Neutrophil (primary cell): ENCODE results near the gene GSTO2.
"Not testable (repeated sequence)": the region's sequence is repeated elsewhere in the genome, so short reads cannot be mapped to it uniquely, and the experiment has no call there.

ENCODE experiments used
- H3K27ac ChIP-seq: fragments of 200-600 bp; sonication (generic); 2 replicates; pipeline ENCODE4 v1.5.1; 2016; ENCODE audit warnings: mild to moderate bottlenecking, moderate library complexity
- H3K27me3 ChIP-seq: fragments of 200-600 bp; sonication (generic); 2 replicates; pipeline ENCODE4 v1.6.0; 2016; ENCODE audit warnings: mild to moderate bottlenecking
- H3K36me3 ChIP-seq: fragments of 200-600 bp; sonication (generic); 2 replicates; pipeline ENCODE4 v1.5.1; 2017
- H3K4me1 ChIP-seq, 2 experiments: fragments of 200-600 bp in 1 of 2; sonication (generic) in 1 of 2; 1 replicate in 1 of 2; 2 replicates in 1 of 2; pipeline versions ENCODE4 v1.5.1 to v1.6.1; 2013 to 2016; ENCODE audit warnings: low read depth in 1 of 2, low read length in 1 of 2, mild to moderate bottlenecking in 1 of 2, moderate library complexity in 1 of 2; ENCODE audit not compliant: control insufficient read depth in 1 of 2, insufficient read depth in 1 of 2
- H3K4me3 ChIP-seq, 2 experiments: fragments of 200-600 bp in 1 of 2; sonication (generic) in 1 of 2; 1 replicate in 1 of 2; 2 replicates in 1 of 2; pipeline ENCODE4 v1.5.1; 2013 to 2016; ENCODE audit warnings: low read depth in 1 of 2, low read length in 1 of 2, mild to moderate bottlenecking in 1 of 2, moderate library complexity in 1 of 2
- H3K9me3 ChIP-seq: fragments of 200-600 bp; sonication (generic); 2 replicates; pipeline ENCODE4 v1.5.1; 2016
- CTCF ChIP-seq: fragments of 200-600 bp; sonication (generic); IDR thresholded peaks from 2 replicates; pipeline ENCODE4 v1.5.1; 2016; ENCODE audit warnings: antibody characterized with exemption

GSTO2 gene

GRCh38 chr10:104243512-104243911 lies 25.5 kb upstream of the GSTO2 start:
- H3K9me3 ChIP-seq: no peaks in the 10 kb centered on the region
- H3K4me3 ChIP-seq: no peak overlapping the region
- no peaks in the 10 kb centered on the region for H3K27me3 ChIP-seq
- H3K36me3 ChIP-seq: no peaks in the 10 kb centered on the region
- peaks cover 12 to 18% of the 10 kb centered on the region in 2 experiments for H3K4me1 ChIP-seq
- no peak for TF ChIP-seq CTCF
- no peak overlapping the region for H3K27ac ChIP-seq

- no peak overlapping the region for H3K27ac ChIP-seq
- no peaks in the 10 kb centered on the region for H3K36me3 ChIP-seq
- H3K4me3 ChIP-seq: no peak overlapping the region
- H3K4me1 ChIP-seq: peaks cover 12 to 18% of the 10 kb centered on the region in 2 experiments
- no peak for TF ChIP-seq CTCF
- H3K27me3 ChIP-seq: no peaks in the 10 kb centered on the region
- no peaks in the 10 kb centered on the region for H3K9me3 ChIP-seq
These were observed 23.8 kb upstream of the GSTO2 start for GRCh38 chr10:104245066-104245632.

- no peaks in the 10 kb centered on the region for H3K9me3 ChIP-seq
- H3K36me3 ChIP-seq: no peaks in the 10 kb centered on the region
- peaks cover 19 to 25% of the 10 kb centered on the region in 2 experiments for H3K4me1 ChIP-seq
- H3K4me3 ChIP-seq: no peak overlapping the region
- no peak for TF ChIP-seq CTCF
- H3K27ac ChIP-seq: peak overlapping the region; percentile 76
- H3K27me3 ChIP-seq: no peaks in the 10 kb centered on the region
These were observed 22.0 kb upstream of the GSTO2 start for GRCh38 chr10:104246976-104247375.

GRCh38 chr10:104247513-104248146 lies 21.4 kb upstream of the GSTO2 start:
- H3K4me3 ChIP-seq: no peak overlapping the region
- H3K27ac ChIP-seq: peak overlapping the region; percentile 76
- H3K27me3 ChIP-seq: no peaks in the 10 kb centered on the region
- no peak for TF ChIP-seq CTCF
- no peaks in the 10 kb centered on the region for H3K9me3 ChIP-seq
- H3K4me1 ChIP-seq: peaks cover 19 to 25% of the 10 kb centered on the region in 2 experiments
- H3K36me3 ChIP-seq: no peaks in the 10 kb centered on the region

GRCh38 chr10:104248931-104249330 lies 20.1 kb upstream of the GSTO2 start:
- peaks cover 22 to 26% of the 10 kb centered on the region in 2 experiments for H3K4me1 ChIP-seq
- H3K27me3 ChIP-seq, H3K27ac ChIP-seq, H3K9me3 ChIP-seq, H3K4me3 ChIP-seq, H3K36me3 ChIP-seq: not testable (repeated sequence)

- TF ChIP-seq CTCF: no peak
- Histone ChIP-seq H3K9me3 (no peaks in the 10 kb centered on the region), H3K36me3 (no peaks in the 10 kb centered on the region), H3K4me1 (peaks cover 32 to 33% of the 10 kb centered on the region in 2 experiments), H3K27me3 (no peaks in the 10 kb centered on the region), H3K4me3 (no peak overlapping the region), H3K27ac (no peak overlapping the region)
These were observed 18.6 kb upstream of the GSTO2 start for GRCh38 chr10:104250371-104250770.
